HG02610 (cell line): ENCODE results near the gene CLCA1.

Experiments
- ATAC-seq: cut with Tn5 transposase; IDR thresholded peaks from one replicate; pipeline ENCODE4 v1.9.1; 2021; ENCODE audit warnings: mild to moderate bottlenecking, moderate library complexity; ENCODE audit not compliant: unreplicated experiment

CLCA1 gene

DNA sequence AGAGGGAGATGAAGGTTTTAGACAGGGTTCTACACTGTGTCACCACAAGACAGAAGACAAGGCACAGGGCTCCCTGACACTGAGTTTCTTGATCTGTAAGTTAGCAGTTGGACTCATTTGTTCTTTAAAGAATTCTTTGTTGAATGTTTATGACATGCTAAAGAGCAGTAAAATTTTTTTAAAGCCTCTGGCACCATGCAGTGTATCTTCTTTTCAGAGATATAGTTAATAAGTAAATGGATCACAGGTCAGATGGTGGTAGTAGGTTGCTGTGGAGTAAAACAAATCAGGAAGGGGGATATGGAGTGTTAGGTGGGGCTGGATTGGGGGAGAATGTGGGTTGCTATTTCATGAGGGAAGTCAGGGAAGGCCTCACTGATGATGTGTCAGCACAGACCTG is 80.1 kb downstream of the CLCA1 start:
- ATAC-seq: no peak
